ENCODE measurements around the gene ARHGAP15.

Gene ARHGAP15

GRCh38 chr2:143334837-143335236 is 205.6 kb downstream of the ARHGAP15 start:
- no peak for DNase-seq (ENCODE audit: low read depth in 2 of 2, low spot score in 1 of 2)

- DNase-seq (ENCODE audit: low read depth in 2 of 2, low spot score in 1 of 2) = no peak
These were observed 207.5 kb downstream of the ARHGAP15 start for GRCh38 chr2:143336719-143337210.

GRCh38 chr2:143341478-143341877 is 212.3 kb downstream of the ARHGAP15 start:
- DNase-seq (ENCODE audit: low read depth in 2 of 2, low spot score in 1 of 2) = no peak

- DNase-seq (ENCODE audit: low read depth in 2 of 2, low spot score in 1 of 2) = no peak
These were observed 215.6 kb downstream of the ARHGAP15 start for GRCh38 chr2:143344780-143345179.

- no peak for DNase-seq (ENCODE audit: low read depth in 2 of 2, low spot score in 1 of 2)
These were observed 216.9 kb downstream of the ARHGAP15 start for GRCh38 chr2:143345887-143346787.

GRCh38 chr2:143347271-143347695 is 218.1 kb downstream of the ARHGAP15 start:
- DNase-seq (ENCODE audit: low read depth in 2 of 2, low spot score in 1 of 2) = no peak

GRCh38 chr2:143347901-143348414 is 218.7 kb downstream of the ARHGAP15 start:
- DNase-seq (ENCODE audit: low read depth in 2 of 2, low spot score in 1 of 2) = no peak

- DNase-seq (ENCODE audit: low read depth in 2 of 2, low spot score in 1 of 2) = no peak
These were observed 225.0 kb downstream of the ARHGAP15 start for GRCh38 chr2:143354050-143354750.

GRCh38 chr2:143355870-143356269 is 226.7 kb downstream of the ARHGAP15 start:
- DNase-seq (ENCODE audit: low read depth in 2 of 2, low spot score in 1 of 2) = no peak

- no peak for DNase-seq (ENCODE audit: low read depth in 2 of 2, low spot score in 1 of 2)
These were observed 227.1 kb downstream of the ARHGAP15 start for GRCh38 chr2:143356336-143356735.

- no peak for DNase-seq (ENCODE audit: low read depth in 2 of 2, low spot score in 1 of 2)
These were observed 227.7 kb downstream of the ARHGAP15 start for GRCh38 chr2:143356736-143357446.

- no peak for DNase-seq (ENCODE audit: low read depth in 2 of 2, low spot score in 1 of 2)
These were observed 228.7 kb downstream of the ARHGAP15 start for GRCh38 chr2:143357966-143358365.

- DNase-seq (ENCODE audit: low read depth in 2 of 2, low spot score in 1 of 2) = no peak
These were observed 232.1 kb downstream of the ARHGAP15 start for GRCh38 chr2:143361346-143361745.

GRCh38 chr2:143371616-143372015 is 242.4 kb downstream of the ARHGAP15 start:
- no peak for DNase-seq (ENCODE audit: low read depth in 2 of 2, low spot score in 1 of 2)

GRCh38 chr2:143375384-143375880 is 246.2 kb downstream of the ARHGAP15 start:
- DNase-seq (ENCODE audit: low read depth in 2 of 2, low spot score in 1 of 2) = no peak

GRCh38 chr2:143378996-143379395 is 249.8 kb downstream of the ARHGAP15 start:
- DNase-seq (ENCODE audit: low read depth in 2 of 2, low spot score in 1 of 2) = no peak

- DNase-seq (ENCODE audit: low read depth in 2 of 2, low spot score in 1 of 2) = no peak
These were observed 250.7 kb downstream of the ARHGAP15 start for GRCh38 chr2:143379955-143380354.

GRCh38 chr2:143382573-143382972 is 253.4 kb downstream of the ARHGAP15 start:
- DNase-seq (ENCODE audit: low read depth in 2 of 2, low spot score in 1 of 2) = no peak

- DNase-seq (ENCODE audit: low read depth in 2 of 2, low spot score in 1 of 2) = no peak
These were observed 253.8 kb downstream of the ARHGAP15 start for GRCh38 chr2:143383016-143383415.

- no peak for DNase-seq (ENCODE audit: low read depth in 2 of 2, low spot score in 1 of 2)
These were observed 254.9 kb downstream of the ARHGAP15 start for GRCh38 chr2:143384111-143384510.

GRCh38 chr2:143390171-143390570 is 261.0 kb downstream of the ARHGAP15 start:
- no peak for DNase-seq (ENCODE audit: low read depth in 2 of 2, low spot score in 1 of 2)

Data from stimulated activated CD8-positive, alpha-beta memory T cell treated with anti-CD3 and anti-CD28 coated beads, Interleukin-4, amount 100 ng/mL, for 4 hours (primary cell).